GM20000 (cell line): ENCODE data around the gene WASL.

ENCODE experiments used
- DNase-seq: peaks from one replicate; pipeline ENCODE4 v3.0.0; 2012; ENCODE audit warnings: low spot score
- TF ChIP-seq, protein P1 (sequence below): IDR thresholded peaks from 2 replicates; pipeline ENCODE4 v1.5.1; 2012; ENCODE audit warnings: mild to moderate bottlenecking, control low read depth; ENCODE audit errors: extremely low read depth, missing control alignments

WASL gene

DNA sequence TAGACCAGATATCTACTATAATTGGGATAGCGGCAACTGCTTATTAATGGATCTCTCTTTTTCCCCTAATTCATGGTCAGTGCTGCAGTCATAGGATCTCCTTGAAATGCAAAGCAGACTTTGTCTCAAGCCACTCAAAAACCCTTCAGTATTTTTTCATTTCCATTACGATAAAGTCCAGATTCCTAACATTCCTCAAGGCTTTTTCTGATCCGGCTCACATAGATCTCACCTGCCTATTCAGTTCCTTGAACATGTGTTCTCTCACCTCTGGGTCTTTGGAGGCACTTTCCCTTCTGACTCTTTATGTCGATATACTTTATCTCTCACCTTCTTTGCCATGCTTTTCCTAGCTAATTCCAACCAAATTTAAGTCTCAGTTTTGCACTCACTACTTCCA, 25.7 kb upstream of the WASL start:
- TF ChIP-seq, protein P1, sequence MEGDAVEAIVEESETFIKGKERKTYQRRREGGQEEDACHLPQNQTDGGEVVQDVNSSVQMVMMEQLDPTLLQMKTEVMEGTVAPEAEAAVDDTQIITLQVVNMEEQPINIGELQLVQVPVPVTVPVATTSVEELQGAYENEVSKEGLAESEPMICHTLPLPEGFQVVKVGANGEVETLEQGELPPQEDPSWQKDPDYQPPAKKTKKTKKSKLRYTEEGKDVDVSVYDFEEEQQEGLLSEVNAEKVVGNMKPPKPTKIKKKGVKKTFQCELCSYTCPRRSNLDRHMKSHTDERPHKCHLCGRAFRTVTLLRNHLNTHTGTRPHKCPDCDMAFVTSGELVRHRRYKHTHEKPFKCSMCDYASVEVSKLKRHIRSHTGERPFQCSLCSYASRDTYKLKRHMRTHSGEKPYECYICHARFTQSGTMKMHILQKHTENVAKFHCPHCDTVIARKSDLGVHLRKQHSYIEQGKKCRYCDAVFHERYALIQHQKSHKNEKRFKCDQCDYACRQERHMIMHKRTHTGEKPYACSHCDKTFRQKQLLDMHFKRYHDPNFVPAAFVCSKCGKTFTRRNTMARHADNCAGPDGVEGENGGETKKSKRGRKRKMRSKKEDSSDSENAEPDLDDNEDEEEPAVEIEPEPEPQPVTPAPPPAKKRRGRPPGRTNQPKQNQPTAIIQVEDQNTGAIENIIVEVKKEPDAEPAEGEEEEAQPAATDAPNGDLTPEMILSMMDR: no peak
- no peak for DNase-seq

GRCh38 chr7:123773481-123773880, 24.7 kb upstream of the WASL start:
- TF ChIP-seq, protein P1: no peak
- DNase-seq: no peak

DNA sequence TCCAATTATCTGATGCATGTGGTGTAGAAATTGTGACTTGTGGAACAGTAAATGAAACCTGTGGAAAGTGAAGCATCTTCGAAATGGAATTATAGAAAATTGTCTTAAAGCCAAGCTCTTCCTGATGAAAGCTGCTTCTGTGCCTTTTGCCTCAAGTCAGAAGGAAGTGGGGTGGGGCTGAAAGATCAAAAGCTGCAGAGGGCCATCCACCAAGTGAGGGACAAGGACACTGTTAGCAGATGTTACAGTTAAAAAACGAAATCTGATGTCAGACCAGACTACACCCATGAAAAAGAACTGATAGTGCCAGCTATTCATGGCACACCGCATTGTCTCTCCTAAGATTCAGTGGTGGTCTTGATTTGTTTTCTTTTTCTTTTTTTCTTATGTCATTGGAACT, 23.8 kb upstream of the WASL start:
- TF ChIP-seq, protein P1: no peak
- no peak for DNase-seq

GRCh38 chr7:123771846-123772245, 23.0 kb upstream of the WASL start:
- TF ChIP-seq, protein P1: no peak
- DNase-seq: no peak

DNA sequence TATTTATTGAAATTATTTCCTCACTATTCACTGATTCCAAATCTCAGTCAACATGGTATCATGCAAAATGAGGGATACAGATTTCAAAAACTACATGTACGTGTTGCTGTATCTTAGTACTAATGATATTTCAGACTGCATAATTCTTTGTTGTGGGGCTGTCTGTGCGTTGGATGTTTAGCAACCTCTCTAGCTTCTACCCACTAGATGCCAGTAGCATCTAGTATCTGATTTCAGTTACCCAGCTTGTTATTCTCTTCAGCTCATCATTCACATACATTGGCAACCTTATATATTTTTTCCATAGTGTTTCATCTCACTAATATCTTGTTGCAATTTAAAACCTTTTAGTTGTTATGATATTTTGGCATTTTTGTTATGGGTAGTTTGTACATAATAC, 22.5 kb upstream of the WASL start:
- TF ChIP-seq, protein P1: no peak
- no peak for DNase-seq

- TF ChIP-seq, protein P1: no peak
- DNase-seq: peak; percentile 63
These were observed 21.6 kb upstream of the WASL start for GRCh38 chr7:123770378-123770777.

DNA sequence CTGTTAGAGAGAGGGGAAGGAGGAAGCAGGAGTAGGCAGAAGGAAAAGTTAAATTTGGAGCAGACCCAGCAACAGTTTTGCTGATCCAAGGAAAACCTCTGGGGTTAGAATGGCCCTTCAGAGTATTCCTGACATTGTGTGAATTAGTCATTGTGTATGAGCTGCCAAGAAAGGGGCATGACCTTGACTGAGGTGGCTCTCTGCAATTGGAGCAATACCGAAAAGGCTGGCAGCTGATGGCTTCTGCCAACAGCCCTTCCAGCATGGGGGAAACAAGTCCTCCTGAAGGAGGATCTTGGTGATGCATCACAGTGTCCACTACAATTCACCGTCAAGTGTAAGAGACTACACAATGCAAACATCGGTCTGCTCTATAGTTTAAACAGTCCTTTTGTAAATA, 20.6 kb upstream of the WASL start:
- TF ChIP-seq, protein P1: no peak

GRCh38 chr7:123768493-123768892, 19.7 kb upstream of the WASL start:
- TF ChIP-seq, protein P1: no peak
- no peak for DNase-seq

More for the DNA sequence above, 20.6 kb upstream of the WASL start:
- DNase-seq: no peak
